GM18502 (cell line): ENCODE measurements around the gene IQCF5.
"Not testable (repeated sequence)": the region's sequence is repeated elsewhere in the genome, so short reads cannot be mapped to it uniquely, and the experiment has no call there.

ENCODE experiments used
- ATAC-seq: cut with Tn5 transposase; IDR thresholded peaks from one replicate; pipeline ENCODE4 v1.9.1; 2021; ENCODE audit warnings: mild to moderate bottlenecking; ENCODE audit not compliant: unreplicated experiment, poor library complexity

The IQCF5 gene

DNA sequence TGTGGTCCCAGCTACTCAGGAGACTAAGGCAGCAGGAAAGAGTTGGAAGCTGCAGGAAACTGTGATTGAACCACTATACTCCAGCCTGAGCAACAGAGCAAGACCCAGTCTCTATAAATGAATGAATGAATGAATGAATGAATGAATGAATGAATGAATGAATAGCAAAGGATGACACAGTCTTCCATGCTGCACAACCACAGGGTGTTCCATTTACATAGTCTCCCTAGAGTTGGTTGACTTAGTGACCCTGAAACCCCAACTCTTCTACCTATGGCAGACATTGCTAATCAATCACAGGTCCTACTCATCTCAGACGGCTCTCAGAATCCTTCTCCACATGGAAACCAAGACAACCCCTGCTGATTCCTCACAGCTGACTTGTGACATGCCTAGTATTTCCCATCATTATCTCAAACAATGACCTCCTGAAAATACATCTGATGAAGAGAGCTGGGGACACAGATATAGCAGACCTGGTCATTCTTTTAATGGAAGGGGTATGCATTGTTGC is 2.1 kb downstream of the IQCF5 start:
- no peak for ATAC-seq

GRCh38 chr3:51869304-51869703 is 6.1 kb downstream of the IQCF5 start:
- ATAC-seq: no peak

DNA sequence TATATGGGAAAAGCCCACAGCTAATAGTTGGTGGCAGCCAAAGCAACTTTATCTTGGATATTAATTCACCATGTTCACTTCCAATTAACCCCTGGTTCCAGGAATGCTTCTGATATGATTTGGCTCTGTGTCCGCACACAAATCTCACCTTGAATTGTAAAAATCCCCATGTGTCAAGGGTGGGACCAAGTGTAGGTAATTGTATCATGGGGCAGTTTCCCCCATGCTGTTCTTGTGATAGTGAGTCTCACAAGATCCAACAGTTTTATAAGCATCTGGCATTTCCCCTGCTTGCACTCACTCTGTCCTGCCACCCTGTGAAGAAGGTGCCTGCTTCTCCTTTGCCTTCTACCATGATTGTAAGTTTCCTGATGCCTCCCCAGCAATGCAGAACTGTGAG is 6.5 kb downstream of the IQCF5 start:
- ATAC-seq: not testable (repeated sequence)

DNA sequence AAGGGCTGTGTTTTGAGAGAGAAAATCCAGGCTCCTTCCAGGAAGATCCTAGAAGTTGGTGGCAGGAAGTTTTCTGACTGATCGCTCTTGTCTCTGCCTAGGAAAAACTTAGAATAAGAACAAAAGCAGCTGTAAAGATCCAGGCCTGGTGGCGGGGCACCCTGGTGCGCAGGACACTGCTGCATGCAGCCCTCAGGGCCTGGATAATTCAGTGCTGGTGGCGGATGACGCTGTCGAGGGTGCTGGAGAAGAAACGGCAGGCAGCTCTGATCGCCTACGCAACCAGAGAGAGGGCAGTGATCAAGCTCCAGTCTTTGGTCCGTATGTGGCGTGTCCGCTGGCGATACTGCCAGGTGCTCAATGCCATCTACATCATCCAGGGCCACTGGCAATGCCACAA is 12.5 kb downstream of the IQCF5 start:
- ATAC-seq: no peak

GRCh38 chr3:51860703-51861665 is 14.4 kb downstream of the IQCF5 start, which contains the start of gene IQCF2:
TSS of gene IQCF2 (plus strand) at chr3:51861615. CDS start at chr3:51861667, 52 bp downstream.
- no peak for ATAC-seq

- not testable (repeated sequence) for ATAC-seq
Measured at GRCh38 chr3:51855411-51855810, 20.0 kb downstream of the IQCF5 start.

GRCh38 chr3:51845129-51845528 is 30.3 kb downstream of the IQCF5 start:
- no peak for ATAC-seq

- ATAC-seq: no peak
Measured at GRCh38 chr3:51836606-51837005, 38.8 kb downstream of the IQCF5 start.

DNA sequence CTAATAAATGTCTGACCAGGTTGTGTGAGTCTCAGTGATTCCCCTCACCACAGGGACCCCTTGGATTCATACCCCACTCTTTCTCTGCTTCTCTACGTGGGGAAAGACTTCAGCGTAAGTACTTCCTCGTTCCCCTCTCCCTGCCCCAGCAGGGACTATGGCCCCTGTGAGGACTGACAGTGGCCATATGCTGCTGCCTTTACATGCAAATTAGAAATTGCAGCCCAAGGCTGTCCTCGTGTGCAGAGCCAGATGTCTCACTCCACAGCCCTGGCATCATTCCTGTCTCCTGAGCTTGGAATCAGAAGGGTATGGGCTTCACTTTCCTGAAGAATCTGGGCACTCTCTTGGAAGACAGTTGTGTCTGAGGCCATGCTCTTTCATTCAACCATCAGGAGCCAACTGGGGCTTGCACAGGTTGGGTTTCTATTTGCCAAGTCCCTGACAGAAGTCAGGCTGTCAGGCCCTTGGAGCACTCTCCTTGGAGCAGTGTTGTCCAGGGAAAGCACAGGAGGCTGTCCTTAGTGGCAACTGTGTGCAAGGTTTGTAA is 44.5 kb downstream of the IQCF5 start:
- no peak for ATAC-seq

- ATAC-seq: no peak
Measured at GRCh38 chr3:51830345-51830744, 45.1 kb downstream of the IQCF5 start.

GRCh38 chr3:51828297-51828696 is 47.1 kb downstream of the IQCF5 start:
- ATAC-seq: no peak
